NCI-H345 (cell line): ENCODE measurements around the gene KRTAP4-9.
"Not testable (repeated sequence)": the region's sequence is repeated elsewhere in the genome, so short reads cannot be mapped to it uniquely, and the experiment has no call there.

Experiments used
- DNase-seq: peaks from one replicate; lab custom pipeline; 2025; lab: John Stamatoyannopoulos, UW

The KRTAP4-9 gene

GRCh38 chr17:41098042-41098441 is 7.1 kb upstream of the KRTAP4-9 start, which contains the start of gene KRTAP4-8:
Gene KRTAP4-8, minus strand, starts transcription at chr17:41098142. Its CDS starts 58 bp downstream, at chr17:41098084.
- no peak for DNase-seq

DNA sequence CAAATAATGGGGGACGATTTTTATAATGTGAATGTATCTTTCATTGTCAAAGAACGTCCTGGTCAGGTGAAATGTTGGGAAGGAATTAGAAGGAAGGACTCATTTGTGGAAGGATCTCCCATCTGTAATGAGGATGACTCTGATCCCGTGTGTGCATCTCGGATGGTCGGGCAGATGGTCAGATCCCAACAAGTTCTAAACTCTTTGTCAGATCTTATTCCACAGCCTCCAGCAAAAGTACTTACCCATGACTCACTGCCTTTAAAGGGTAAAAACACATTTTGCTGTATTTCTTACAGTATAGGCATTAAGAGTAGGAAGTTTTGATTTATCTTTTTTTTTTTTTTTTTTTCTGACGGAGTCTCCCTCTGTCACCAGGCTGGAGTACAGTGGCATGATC is 6.7 kb upstream of the KRTAP4-9 start:
- no peak for DNase-seq

GRCh38 chr17:41099682-41100480 is 5.3 kb upstream of the KRTAP4-9 start:
- DNase-seq: not testable (repeated sequence)

- DNase-seq: no peak
Measured at GRCh38 chr17:41101586-41102259, 3.5 kb upstream of the KRTAP4-9 start, which contains the start of gene KRTAP4-16. Gene KRTAP4-16, minus strand, starts transcription at chr17:41102209. Its CDS starts 0 bp downstream, at chr17:41102209.

GRCh38 chr17:41103896-41104295 is 1.3 kb upstream of the KRTAP4-9 start:
- DNase-seq: no peak

- not testable (repeated sequence) for DNase-seq
Measured at GRCh38 chr17:41104386-41105038, 677 bp upstream of the KRTAP4-9 start.

DNA sequence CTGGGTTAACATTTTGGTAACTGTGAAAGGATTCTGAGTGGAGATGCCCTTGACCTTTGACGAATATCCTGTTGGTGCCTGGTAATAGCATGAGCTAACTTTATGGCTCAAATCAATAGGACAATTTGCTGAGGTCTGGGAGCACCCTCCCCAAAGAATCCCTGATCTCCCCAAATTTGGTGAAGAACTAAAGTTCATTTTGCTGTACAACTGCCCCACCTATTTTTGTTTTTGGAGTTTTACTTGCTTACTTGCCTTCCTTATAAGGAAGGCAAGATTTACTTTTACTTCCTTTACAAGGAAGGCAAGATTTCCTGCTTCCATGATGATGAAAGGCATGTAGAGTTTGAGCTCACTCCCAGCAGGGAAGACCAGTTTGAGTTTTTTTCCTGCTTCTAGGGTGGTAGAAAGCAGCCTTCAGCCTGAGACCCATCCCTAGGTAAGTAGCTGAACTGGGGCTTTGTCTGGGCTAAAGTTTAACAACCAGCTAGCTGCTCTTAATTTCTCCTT is 2.8 kb downstream of the KRTAP4-9 start:
- no peak for DNase-seq

- DNase-seq: not testable (repeated sequence)
Measured at GRCh38 chr17:41108728-41109386, 3.7 kb downstream of the KRTAP4-9 start.

GRCh38 chr17:41111151-41111885 is 6.1 kb downstream of the KRTAP4-9 start:
- DNase-seq: no peak

- DNase-seq: no peak
Measured at GRCh38 chr17:41116297-41116696, 11.1 kb downstream of the KRTAP4-9 start.

GRCh38 chr17:41117846-41118386 is 12.7 kb downstream of the KRTAP4-9 start, which contains the start of gene KRTAP4-11:
Gene KRTAP4-11, minus strand, starts transcription at chr17:41118373. Its CDS starts 58 bp downstream, at chr17:41118315.
- not testable (repeated sequence) for DNase-seq

DNA sequence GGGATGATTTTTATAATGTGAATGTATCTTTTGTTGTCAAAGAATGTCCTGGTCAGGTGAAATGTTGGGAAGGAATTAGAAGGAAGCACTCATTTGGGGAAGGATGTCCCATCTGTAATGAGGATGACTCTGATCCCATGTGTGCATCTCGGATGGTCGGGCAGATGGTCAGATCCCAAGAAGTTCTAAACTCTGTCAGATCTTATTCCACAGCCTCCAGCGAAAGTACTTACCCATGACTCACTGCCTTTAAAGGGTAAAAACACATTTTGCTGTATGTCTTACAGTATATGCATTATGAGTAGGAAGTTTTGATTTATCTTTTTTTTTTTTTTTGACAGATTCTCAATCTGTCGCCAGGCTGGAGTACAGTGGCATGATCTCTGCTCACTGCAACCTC is 13.5 kb downstream of the KRTAP4-9 start:
- DNase-seq: no peak

- not testable (repeated sequence) for DNase-seq
Measured at GRCh38 chr17:41119696-41120690, 14.8 kb downstream of the KRTAP4-9 start.

- DNase-seq: no peak
Measured at GRCh38 chr17:41121742-41122141, 16.6 kb downstream of the KRTAP4-9 start.

DNA sequence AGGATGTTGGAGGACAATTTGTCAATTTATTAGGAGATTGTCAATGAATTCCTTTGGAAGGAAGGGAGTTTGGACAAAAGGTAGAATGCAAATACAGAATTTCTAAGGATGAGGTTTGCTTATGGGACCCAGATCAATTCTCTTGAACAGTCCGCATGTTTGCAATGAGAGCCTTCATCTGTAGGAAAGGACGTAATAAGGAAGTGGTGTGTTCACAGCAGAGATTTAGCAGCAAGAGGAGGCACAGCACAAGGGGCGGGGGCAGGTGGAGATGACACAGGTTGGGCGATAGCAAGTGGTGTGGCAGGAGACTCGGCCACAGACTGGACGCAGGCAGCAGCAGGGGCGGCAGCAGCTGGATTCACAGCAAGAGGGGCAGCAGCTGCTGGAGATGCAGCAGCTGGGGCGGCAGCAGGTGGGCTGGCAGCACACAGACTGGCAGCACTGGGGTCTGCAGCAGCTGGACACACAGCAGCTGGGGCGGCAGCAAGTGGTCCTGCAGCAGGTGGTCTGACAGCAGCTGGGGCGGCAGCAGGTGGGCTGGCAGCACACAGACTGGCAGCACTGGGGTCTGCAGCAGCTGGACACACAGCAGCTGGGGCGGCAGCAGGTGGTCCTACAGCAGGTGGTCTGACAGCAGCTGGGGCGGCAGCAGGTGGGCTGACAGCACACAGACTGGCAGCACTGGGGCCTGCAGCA is 18.3 kb downstream of the KRTAP4-9 start:
- DNase-seq: not testable (repeated sequence)

- not testable (repeated sequence) for DNase-seq
Measured at GRCh38 chr17:41123991-41124371, 18.8 kb downstream of the KRTAP4-9 start, which contains the start of gene KRTAP4-12. Gene KRTAP4-12, minus strand, starts transcription at chr17:41124182. Its CDS starts 60 bp downstream, at chr17:41124122.

- no peak for DNase-seq
Measured at GRCh38 chr17:41125064-41125463, 19.9 kb downstream of the KRTAP4-9 start.

DNA sequence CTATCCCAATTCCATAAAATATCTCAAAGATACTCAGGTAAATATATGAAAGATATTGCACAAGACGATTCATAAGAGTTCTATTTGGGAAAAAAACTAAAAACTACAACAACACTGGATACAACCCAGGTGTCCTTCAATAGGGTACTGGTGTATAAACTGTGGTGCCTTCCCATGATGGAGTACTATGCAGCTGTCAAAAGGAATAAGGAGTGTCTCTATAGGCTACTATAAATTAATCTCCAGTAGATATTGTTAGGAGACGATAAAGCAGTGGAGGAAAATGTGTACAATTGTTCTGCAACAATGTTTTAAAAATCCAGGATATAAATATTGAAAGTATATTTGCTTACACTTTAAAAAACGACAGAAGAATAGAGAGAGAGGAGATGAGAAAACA is 21.2 kb downstream of the KRTAP4-9 start:
- no peak for DNase-seq

DNA sequence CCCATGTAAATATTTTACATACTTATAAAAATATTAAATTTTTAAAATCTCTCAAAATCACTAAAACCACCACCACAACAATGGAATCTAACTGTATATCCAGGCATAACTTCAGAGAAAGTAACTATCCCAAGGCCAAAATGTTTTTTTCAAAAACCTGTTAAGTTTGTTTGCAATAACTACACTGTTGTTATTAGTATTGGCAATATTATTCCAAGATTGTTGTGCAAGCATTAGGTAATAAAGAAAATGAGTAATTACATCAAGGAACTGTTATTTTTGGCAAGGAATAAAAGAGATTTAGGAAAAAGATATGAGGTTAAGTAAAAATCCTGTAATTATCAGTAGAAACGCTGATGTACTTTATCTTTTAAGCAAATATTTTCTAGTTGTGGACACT is 22.2 kb downstream of the KRTAP4-9 start:
- DNase-seq: no peak
